Measurements from ENCODE around the gene PRKG1. TPM values are rescaled to one million over a fixed set of nuclear protein-coding genes. Genes with fewer than 3 reads are reported as not detected.

PRKG1 gene
- total RNA-seq, 1 experiment from 2014 or later: 10.4 TPM

DNA sequence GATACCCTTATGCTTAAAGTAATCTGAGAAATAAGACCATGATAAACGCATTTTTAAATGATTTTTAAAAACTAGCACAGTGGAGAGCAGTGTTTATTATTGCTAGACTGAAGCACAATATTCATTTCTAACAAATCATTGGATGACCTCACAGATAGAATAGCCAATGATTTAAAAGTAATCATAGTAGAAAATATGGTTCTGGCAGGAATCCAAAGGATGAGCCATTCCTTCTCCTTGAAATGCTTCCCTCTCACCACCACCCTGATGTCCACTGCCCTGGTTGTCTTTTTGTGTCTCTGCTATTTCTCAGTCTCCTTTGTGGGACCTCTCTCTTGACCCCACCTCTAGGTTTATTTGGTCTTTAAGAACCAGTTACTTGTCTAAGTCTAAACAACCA, 64.9 kb downstream of the PRKG1 start:
- Histone ChIP-seq H2BK15ac (ENCODE audit: low read depth, low read length) (no peak overlapping the region), H3K23me2 (ENCODE audit: insufficient read length, low read depth, low read length, poor library complexity, severe bottlenecking) (no peaks in the 10 kb centered on the region), H3K18ac (ENCODE audit: insufficient read length, low read depth, low read length) (no peak overlapping the region), H3K9me3 (ENCODE audit: control insufficient read depth, low read depth, low read length) (no peaks in the 10 kb centered on the region), H2BK120ac (ENCODE audit: low read depth, low read length, poor library complexity, severe bottlenecking) (no peak overlapping the region), H4K20me1 (ENCODE audit: control insufficient read depth, insufficient read depth, insufficient read length) (no peaks in the 10 kb centered on the region), H2BK12ac (ENCODE audit: insufficient read length, low read depth, low read length) (no peak overlapping the region), H3K27ac (ENCODE audit: insufficient read length, low read depth, low read length) (no peak overlapping the region), H3K4me1 (ENCODE audit: insufficient read depth, low read length) (no peaks in the 10 kb centered on the region; the same call in 1 of the 2 replicates), H4K91ac (ENCODE audit: insufficient read length, low read depth, low read length) (no peak overlapping the region), H3K4ac (ENCODE audit: low read depth, low read length) (no peak overlapping the region), H3K4me2 (ENCODE audit: insufficient read depth, insufficient read length, low read length) (no peak overlapping the region), H3K27me3 (ENCODE audit: insufficient read depth, low read length) (no peaks in the 10 kb centered on the region), H4K5ac (ENCODE audit: insufficient read length, low read depth, low read length) (no peak overlapping the region), H3K79me2 (ENCODE audit: insufficient read depth, low read length) (no peaks in the 10 kb centered on the region), H3K23ac (ENCODE audit: insufficient read length, low read depth, low read length) (no peak overlapping the region), H4K8ac (replicated peaks; ENCODE audit: insufficient read length, low read depth, low read length) (no peak overlapping the region), H2AK5ac (ENCODE audit: insufficient read length, low read length) (no peak overlapping the region), H3K79me1 (ENCODE audit: insufficient read depth, low read depth, low read length, poor library complexity, severe bottlenecking) (no peaks in the 10 kb centered on the region), H3T11ph (ENCODE audit: low read length) (no peak overlapping the region), H2BK5ac (ENCODE audit: insufficient read length, low read length) (no peak overlapping the region), H2BK20ac (ENCODE audit: low read depth, low read length, poor library complexity, severe bottlenecking) (no peak overlapping the region), H3K56ac (ENCODE audit: insufficient read length, low read depth, low read length) (no peak overlapping the region), H3K9ac (ENCODE audit: extremely low read depth, insufficient read length, low read length) (no peak overlapping the region), H2AFZ (ENCODE audit: low read length) (no peak overlapping the region), H3K14ac (ENCODE audit: insufficient read depth, low read length) (no peak overlapping the region)
- Mint-ChIP-seq H3K4me1 (peaks cover 3 to 8% of the 10 kb centered on the region in 2 experiments; a peak in 3 of 4 replicates), H3K36me3 (ENCODE audit: insufficient read depth in 1 of 3, low read depth in 3 of 3) (no peaks in the 10 kb centered on the region), H3K9me3 (no peaks in the 10 kb centered on the region), H3K4me3 (no peak overlapping the region), H3K27me3 (ENCODE audit: low read depth) (no peaks in the 10 kb centered on the region), H3K27ac (no peak overlapping the region)
- TF ChIP-seq, protein P1, sequence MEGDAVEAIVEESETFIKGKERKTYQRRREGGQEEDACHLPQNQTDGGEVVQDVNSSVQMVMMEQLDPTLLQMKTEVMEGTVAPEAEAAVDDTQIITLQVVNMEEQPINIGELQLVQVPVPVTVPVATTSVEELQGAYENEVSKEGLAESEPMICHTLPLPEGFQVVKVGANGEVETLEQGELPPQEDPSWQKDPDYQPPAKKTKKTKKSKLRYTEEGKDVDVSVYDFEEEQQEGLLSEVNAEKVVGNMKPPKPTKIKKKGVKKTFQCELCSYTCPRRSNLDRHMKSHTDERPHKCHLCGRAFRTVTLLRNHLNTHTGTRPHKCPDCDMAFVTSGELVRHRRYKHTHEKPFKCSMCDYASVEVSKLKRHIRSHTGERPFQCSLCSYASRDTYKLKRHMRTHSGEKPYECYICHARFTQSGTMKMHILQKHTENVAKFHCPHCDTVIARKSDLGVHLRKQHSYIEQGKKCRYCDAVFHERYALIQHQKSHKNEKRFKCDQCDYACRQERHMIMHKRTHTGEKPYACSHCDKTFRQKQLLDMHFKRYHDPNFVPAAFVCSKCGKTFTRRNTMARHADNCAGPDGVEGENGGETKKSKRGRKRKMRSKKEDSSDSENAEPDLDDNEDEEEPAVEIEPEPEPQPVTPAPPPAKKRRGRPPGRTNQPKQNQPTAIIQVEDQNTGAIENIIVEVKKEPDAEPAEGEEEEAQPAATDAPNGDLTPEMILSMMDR (conservative IDR thresholded peaks at IDR 0.05): no peak
- WGBS (ENCODE audit: extremely low coverage, insufficient read length, low lambda C conversion rate): no CpG with 5 or more reads among the region's 1 CpG
- DNase-seq: no peak

All from H9 (cell line).